ENCODE results near the gene NDUFV1. TPM values are rescaled to one million over a fixed set of nuclear protein-coding genes. Genes with fewer than 3 reads are reported as not detected.

Gene NDUFV1
- total and polyA plus RNA-seq, 4 donors, result 83.6 to 172 (median 163) TPM

- WGBS, result 82% methylated on average over 1 of the region's 1 CpG
Observed at GRCh38 chr11:67599149-67599548, 7.6 kb upstream of the NDUFV1 start.

More at GRCh38 chr11:67599149-67599548, 7.6 kb upstream of the NDUFV1 start:
- no peaks in the 10 kb centered on the region for H3K9me3 ChIP-seq (ENCODE audit: control insufficient read depth in 4 of 4, low read length in 3 of 4)
- H3K27ac ChIP-seq (ENCODE audit: low read depth in 1 of 2, low read length in 2 of 2), result no peak overlapping the region
- no peak overlapping the region for H3K4me3 ChIP-seq (ENCODE audit: low read depth in 1 of 3, low read length in 3 of 3)
- no peaks in the 10 kb centered on the region for H3K27me3 ChIP-seq (ENCODE audit: control insufficient read depth in 4 of 4, insufficient read depth in 4 of 4, low read length in 3 of 4)
- DNase-seq (ENCODE audit: low spot score), result no peak
- H3K4me1 ChIP-seq (ENCODE audit: control insufficient read depth in 4 of 4, insufficient read depth in 4 of 4, low read length in 3 of 4), result no peaks in the 10 kb centered on the region
- H3K9ac ChIP-seq (ENCODE audit: low read depth in 1 of 2, low read length in 2 of 2), result no peak overlapping the region
- no peaks in the 10 kb centered on the region for H3K36me3 ChIP-seq (ENCODE audit: control insufficient read depth in 4 of 4, insufficient read depth in 3 of 4, low read depth in 1 of 4, low read length in 3 of 4)
- TF ChIP-seq FOXA1 (IDR thresholded peaks at IDR 0.05) (no peak), EGR1 (IDR thresholded peaks at IDR 0.05; ENCODE audit: low read depth in 2 of 2) (no peak), SP1 (IDR thresholded peaks at IDR 0.05) (no peak), GABPA (IDR thresholded peaks at IDR 0.05 in 1 of 2, conservative IDR thresholded peaks at IDR 0.05 in 1 of 2) (no peak), FOXA2 (IDR thresholded peaks at IDR 0.05) (no peak), TAF1 (conservative IDR thresholded peaks at IDR 0.05) (no peak), JUND (IDR thresholded peaks at IDR 0.05) (no peak), HNF4A (conservative IDR thresholded peaks at IDR 0.05) (no peak), RAD21 (IDR thresholded peaks at IDR 0.05) (no peak), HNF4G (IDR thresholded peaks at IDR 0.05) (no peak), YY1 (IDR thresholded peaks at IDR 0.05) (no peak), REST (IDR thresholded peaks at IDR 0.05) (no peak), RXRA (IDR thresholded peaks at IDR 0.05) (no peak), NR2F2 (IDR thresholded peaks at IDR 0.05) (no peak)
- TF ChIP-seq, protein P1, sequence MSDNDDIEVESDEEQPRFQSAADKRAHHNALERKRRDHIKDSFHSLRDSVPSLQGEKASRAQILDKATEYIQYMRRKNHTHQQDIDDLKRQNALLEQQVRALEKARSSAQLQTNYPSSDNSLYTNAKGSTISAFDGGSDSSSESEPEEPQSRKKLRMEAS (IDR thresholded peaks at IDR 0.05), result no peak
- TF ChIP-seq, protein P2, sequence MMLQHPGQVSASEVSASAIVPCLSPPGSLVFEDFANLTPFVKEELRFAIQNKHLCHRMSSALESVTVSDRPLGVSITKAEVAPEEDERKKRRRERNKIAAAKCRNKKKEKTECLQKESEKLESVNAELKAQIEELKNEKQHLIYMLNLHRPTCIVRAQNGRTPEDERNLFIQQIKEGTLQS (IDR thresholded peaks at IDR 0.05), result no peak
- TF ChIP-seq, protein P3, sequence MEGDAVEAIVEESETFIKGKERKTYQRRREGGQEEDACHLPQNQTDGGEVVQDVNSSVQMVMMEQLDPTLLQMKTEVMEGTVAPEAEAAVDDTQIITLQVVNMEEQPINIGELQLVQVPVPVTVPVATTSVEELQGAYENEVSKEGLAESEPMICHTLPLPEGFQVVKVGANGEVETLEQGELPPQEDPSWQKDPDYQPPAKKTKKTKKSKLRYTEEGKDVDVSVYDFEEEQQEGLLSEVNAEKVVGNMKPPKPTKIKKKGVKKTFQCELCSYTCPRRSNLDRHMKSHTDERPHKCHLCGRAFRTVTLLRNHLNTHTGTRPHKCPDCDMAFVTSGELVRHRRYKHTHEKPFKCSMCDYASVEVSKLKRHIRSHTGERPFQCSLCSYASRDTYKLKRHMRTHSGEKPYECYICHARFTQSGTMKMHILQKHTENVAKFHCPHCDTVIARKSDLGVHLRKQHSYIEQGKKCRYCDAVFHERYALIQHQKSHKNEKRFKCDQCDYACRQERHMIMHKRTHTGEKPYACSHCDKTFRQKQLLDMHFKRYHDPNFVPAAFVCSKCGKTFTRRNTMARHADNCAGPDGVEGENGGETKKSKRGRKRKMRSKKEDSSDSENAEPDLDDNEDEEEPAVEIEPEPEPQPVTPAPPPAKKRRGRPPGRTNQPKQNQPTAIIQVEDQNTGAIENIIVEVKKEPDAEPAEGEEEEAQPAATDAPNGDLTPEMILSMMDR (IDR thresholded peaks at IDR 0.05; ENCODE audit: low read depth, low read length, missing input control), result no peak
- TF ChIP-seq, protein P4, sequence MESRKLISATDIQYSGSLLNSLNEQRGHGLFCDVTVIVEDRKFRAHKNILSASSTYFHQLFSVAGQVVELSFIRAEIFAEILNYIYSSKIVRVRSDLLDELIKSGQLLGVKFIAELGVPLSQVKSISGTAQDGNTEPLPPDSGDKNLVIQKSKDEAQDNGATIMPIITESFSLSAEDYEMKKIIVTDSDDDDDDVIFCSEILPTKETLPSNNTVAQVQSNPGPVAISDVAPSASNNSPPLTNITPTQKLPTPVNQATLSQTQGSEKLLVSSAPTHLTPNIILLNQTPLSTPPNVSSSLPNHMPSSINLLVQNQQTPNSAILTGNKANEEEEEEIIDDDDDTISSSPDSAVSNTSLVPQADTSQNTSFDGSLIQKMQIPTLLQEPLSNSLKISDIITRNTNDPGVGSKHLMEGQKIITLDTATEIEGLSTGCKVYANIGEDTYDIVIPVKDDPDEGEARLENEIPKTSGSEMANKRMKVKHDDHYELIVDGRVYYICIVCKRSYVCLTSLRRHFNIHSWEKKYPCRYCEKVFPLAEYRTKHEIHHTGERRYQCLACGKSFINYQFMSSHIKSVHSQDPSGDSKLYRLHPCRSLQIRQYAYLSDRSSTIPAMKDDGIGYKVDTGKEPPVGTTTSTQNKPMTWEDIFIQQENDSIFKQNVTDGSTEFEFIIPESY (IDR thresholded peaks at IDR 0.05), result no peak

Measured in liver (tissue), 9 donors.